HG02623 (cell line): ENCODE results near the gene ESRP2.
A peak's percentile ranks its signal among the peaks of the same experiment; 100 is the strongest.

ENCODE experiments used
- ATAC-seq: cut with Tn5 transposase; IDR thresholded peaks from one replicate; pipeline ENCODE4 v1.9.1; 2021; ENCODE audit warnings: moderate library complexity; ENCODE audit not compliant: unreplicated experiment

Gene ESRP2

DNA sequence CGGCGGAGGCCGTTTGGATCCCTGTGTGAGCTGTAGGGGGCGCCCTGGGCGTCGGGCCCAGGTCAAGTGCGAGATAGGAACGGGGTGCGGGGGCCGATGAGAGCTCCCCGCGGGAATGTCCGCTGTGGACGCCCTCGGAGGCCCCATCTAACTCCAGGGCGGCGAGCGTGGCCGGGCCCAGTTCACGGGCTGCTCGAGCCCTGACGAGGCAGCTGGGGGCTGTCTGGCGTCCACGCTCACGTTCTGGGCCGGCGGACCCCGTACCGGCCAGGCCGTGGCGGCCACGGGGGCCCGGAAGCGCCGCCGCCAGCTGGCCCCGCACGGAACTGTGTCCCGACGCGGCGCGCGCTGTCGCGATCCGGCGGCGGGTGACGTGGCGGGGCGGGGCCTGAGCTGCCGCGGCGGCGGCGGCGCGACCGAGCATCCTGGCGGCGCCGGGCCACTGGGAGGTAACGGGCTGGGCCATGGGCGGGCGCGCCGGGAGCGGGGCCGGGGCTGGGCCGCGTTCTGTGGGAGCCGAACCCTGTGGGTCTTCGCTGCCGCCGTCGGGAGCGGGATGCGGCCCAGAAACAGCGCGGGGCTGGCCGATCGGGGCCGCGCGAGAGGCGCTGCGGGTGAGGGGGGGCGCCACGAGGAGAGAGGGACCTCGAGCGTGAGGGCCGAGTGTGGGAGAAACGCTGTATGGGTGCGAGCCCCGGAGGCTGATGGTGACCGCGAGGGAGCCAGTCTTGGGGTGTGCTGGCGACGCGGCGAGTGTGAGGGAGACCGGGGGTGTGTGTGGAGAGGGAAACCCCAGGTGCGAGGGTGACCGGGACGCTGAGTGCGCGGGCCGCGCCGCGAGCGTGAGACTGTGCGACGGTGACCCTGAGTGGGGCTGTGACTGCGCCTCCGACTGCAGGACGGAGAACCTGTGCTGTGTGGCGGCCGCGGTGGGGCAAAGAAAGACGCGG, 28.5 kb upstream of the ESRP2 start, which contains the start of gene SLC7A6:
Gene SLC7A6, plus strand, starts transcription at position 399 of the 950 bp plus-strand sequence. CDS start 10,201 bp downstream, outside the sequence.
- ATAC-seq: peak; percentile 52

DNA sequence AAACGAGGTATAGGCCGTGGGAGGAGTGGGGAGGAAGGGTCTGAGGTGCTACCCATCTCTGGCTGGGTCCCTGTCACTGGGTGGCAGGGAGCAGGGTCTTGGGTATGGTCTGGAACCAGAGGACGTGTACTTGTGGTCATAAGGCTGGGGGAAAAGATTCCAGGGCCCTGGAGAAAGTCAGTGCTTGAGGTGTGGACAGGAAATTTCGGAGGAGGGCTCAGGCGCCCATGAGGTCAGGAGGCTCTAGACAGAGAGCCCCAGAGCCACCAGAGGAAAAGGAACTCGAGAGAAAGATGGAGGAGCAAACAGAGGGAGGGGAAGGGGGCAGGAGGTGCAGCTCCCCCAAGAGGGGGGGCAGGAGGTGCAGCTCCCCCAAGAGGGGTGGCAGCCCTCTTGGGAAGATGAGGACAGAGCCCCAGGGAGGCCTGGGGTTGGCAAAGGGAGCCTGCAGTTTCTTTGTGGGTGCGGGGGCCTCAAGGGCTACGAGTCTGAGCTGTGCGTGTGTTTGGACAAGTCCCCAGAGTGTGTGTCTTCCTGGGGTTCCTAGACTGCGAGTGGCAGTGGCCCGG, 27.7 kb upstream of the ESRP2 start:
- ATAC-seq: no peak

DNA sequence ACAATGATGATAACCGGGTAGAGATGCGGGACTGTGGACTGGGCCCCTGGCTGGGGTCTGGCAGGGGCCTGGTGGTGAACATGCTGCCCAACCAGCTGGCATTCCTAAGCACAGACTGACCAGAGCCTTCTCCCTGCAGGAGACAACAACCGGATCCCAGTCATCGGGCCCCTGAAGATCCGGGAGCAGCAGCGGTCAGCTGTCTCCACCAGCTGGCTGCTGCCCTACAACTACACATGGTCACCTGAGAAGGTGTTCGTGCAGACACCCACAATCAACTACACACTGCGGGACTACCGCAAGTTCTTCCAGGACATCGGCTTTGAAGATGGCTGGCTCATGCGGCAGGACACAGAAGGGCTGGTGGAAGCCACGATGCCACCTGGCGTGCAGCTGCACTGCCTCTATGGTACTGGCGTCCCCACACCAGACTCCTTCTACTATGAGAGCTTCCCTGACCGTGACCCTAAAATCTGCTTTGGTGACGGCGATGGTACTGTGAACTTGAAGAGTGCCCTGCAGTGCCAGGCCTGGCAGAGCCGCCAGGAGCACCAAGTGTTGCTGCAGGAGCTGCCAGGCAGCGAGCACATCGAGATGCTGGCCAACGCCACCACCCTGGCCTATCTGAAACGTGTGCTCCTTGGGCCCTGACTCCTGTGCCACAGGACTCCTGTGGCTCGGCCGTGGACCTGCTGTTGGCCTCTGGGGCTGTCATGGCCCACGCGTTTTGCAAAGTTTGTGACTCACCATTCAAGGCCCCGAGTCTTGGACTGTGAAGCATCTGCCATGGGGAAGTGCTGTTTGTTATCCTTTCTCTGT, 23.3 kb upstream of the ESRP2 start:
- no peak for ATAC-seq

DNA sequence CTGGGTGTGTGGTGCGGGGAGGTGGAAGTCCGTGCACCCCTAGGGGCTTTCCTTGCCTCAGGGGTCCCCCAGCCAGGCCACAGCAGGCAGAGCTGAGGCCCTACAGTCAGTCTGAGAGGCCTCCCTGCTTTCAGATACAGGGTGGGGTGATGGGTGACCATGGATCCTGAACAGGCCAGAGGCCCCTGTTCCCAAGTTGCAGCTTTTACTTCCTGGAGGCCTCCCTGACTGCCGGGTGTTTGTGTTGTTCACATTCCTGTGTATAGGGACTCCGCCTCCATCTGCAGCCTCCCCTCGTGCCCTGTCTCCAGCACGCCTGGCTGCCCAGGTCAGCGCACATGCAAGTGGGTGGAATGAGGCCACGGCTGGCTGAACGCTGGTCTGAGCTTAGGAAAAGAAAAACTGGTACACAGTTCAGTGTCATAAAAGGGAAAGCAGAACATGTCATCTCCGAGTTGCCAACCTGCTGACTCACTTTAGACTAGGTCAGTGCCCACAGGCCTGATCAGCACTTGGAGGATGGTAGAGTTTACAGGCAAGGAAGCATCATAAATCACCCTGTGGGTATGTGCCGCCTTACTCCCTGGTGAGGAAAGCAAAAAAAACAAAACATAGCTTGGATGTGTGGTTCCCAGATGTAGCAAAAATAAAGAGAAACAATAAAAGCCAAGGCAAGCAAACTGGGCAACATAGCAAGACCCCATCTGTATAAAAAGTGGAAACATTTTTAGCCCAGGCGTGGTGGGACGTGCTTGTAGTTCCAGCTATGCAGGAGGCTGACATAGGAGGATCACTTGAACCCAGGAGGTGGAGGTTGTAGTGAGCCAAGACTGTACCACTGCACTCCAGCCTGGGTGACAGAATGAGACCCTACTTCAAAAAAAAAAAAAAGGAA, 22.2 kb upstream of the ESRP2 start:
- ATAC-seq: no peak

DNA sequence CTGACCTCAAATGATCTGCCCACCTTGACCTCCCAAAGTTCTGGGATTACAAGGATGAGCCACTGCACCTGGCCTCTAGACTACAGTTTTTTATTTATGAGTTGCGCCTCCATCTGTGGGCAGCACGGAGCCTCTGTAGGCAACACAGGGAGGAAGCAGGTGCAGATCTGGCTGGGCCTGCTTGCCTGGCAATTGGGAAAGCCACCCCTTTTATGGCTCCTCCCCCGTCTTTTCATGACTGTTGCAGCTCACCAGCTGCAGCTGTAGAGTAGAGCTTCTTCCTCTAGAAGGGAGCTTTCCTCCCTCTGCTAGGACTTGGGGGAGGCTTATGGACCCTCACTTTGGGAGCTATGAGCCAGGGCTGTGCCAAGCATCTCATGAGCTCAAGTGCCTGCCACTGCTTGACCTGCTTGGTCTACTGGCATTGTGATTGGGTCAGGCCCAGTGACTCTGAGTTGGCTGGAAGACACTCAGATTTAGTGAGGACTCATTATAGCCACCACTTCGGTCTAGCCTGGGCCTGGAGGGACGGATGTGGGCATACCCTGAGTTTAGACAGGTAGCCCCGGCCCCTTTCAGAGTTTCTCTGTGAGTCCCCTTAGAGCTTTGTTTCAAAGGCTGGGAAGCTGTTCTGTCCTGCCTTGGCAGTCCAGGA, 21.5 kb upstream of the ESRP2 start:
- peak; percentile 57 for ATAC-seq

DNA sequence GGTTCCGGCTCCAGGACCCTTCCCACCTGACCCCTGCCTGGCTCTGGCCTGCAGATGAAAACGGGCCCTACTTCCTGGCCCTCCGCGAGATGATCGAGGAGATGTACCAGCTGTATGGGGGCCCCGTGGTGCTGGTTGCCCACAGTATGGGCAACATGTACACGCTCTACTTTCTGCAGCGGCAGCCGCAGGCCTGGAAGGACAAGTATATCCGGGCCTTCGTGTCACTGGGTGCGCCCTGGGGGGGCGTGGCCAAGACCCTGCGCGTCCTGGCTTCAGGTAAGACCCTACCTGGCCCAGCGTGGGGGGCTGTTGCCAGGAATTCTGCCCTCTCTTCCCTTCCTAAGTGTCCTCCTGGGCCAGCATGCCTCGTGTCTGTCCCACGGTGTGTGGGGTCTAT, 19.8 kb upstream of the ESRP2 start:
- no peak for ATAC-seq

GRCh38 chr16:68253721-68254120, 17.8 kb upstream of the ESRP2 start:
- ATAC-seq: no peak

- ATAC-seq: no peak
Observed at GRCh38 chr16:68252383-68252782, 16.5 kb upstream of the ESRP2 start.

- ATAC-seq: no peak
Observed at GRCh38 chr16:68251832-68252231, 15.9 kb upstream of the ESRP2 start.

DNA sequence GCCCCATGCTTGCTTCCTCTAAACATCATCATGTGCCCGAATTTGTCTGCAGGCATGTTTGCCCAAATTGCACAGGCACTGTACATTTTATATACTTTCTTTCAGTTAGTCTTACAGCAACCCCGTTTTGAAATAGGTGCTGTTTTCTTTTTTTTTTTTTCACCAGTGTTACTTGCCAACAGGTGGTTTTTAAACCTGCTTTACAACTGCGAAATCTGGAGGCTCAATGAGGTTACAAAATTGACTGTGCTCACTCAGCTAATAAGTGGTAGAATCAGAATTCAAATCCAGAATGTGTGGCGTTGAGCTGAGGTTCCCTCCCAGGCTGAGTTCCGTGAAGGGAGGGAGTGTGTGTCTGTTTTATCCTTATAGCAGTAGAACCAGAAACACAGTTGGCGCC, 15.0 kb upstream of the ESRP2 start:
- no peak for ATAC-seq

GRCh38 chr16:68249371-68249770, 13.4 kb upstream of the ESRP2 start:
- ATAC-seq: no peak

GRCh38 chr16:68247932-68248331, 12.0 kb upstream of the ESRP2 start:
- ATAC-seq: no peak

- no peak for ATAC-seq
Observed at GRCh38 chr16:68247400-68247799, 11.5 kb upstream of the ESRP2 start.

DNA sequence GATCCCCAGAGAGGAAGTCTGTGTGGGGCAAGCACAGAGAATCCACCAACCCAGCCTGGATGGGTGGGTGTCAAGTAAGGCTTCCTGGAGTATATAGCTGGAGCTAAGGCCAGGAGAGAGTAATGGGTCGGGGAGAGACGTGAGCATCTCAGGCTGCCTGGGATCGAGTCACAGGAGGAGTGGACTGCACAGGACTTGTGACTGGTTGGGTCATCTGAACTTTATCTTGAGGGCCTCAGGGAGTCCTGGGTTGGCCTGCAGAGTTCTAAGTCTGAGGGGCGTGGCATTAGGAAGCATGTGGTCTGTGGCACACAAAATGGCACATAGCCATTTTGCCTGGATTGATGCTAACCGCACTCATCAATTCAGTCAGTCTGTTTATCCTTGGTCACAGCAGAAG, 10.7 kb upstream of the ESRP2 start:
- ATAC-seq: no peak

GRCh38 chr16:68246121-68246520, 10.2 kb upstream of the ESRP2 start:
- no peak for ATAC-seq

- peak; percentile 86 for ATAC-seq
Observed at GRCh38 chr16:68244903-68245853, 9.3 kb upstream of the ESRP2 start, which contains the start of gene PLA2G15. TSS of gene PLA2G15 (plus strand) at chr16:68245373. CDS start at chr16:68245427, 54 bp downstream.

DNA sequence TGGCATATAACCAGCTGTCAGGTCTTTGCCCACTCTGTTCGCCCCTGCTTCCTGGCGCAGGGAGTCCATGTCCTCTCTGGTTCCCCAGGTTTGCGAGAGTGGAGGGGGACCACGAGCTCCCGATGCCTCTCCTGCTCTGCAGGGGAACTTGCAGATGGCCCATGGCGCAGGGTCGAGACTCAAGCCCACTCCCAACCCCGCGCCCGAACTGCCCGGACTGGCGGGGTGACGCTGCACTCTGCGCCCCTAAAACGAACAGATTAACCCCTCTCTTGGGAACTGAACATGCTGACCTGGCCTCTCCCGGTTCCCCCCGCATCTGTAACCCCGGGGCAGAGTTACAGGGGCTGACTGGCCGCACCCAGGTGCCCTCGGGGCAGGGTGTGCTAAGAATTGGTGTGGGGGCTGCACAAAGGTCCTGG, 8.6 kb upstream of the ESRP2 start:
- ATAC-seq: no peak
